ENCODE measurements around the gene HMX1.

HMX1 gene

DNA sequence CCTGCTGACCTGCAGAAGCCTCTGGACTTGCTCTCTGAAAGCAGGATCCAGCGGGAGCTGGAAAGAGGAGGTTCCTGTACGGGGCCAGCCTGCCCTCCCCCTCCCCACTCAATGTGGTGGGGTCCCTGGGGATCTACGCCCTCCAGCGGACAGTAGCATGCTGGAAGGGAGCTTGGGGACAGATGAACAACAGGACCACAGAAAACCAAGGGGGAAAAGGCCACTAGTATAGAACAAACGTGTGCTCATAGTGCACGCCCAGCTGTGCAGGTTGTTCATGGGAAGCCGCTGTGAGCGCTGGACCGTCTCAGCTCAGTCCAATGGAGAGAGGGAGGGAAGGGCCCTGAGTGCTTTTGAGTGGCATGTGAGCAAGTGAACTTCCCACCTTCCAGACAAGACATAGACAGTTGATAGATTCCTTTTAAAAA lies 15.8 kb downstream of the HMX1 start:
- no peak for DNase-seq (ENCODE audit: low read depth)

DNA sequence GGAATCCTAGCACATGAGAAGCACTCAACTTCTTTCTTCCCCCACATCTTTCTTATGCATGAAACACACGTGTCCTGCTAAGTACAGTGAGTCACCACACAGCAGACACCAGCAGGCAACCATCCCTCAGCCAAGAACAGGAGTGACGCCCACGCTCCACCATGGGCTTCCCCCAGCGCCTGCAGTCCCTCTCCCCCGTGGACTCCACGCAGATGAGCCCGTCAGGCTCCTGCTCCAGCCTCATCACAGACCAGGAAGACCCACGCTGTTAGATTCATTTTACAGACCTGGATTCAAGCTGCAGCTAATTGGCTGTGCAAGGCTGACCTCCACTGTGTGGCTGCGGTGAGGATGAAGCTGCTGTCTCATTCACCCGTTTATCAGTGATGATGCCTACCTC lies 16.7 kb downstream of the HMX1 start:
- no peak for DNase-seq (ENCODE audit: low read depth)

DNA sequence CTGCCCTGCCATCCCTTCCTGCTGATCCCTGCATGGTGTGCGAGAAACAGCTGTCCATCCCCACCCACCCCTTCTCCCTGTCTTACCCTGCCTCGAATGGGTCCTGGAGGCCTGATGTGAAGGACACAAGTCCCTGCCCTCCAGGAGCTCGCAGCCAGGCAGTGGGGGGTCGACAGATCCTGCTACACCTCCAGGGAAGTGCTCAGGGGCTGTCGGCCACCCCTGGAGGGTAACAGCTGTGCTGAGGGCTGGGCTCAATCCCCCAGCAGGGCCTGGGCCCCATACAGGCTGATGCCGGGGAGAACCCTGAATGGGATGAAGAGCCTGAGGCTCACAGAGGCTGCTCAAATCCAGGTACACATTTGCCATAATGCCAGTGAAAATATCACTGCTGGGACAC lies 17.6 kb downstream of the HMX1 start:
- no peak for DNase-seq (ENCODE audit: low read depth)

DNA sequence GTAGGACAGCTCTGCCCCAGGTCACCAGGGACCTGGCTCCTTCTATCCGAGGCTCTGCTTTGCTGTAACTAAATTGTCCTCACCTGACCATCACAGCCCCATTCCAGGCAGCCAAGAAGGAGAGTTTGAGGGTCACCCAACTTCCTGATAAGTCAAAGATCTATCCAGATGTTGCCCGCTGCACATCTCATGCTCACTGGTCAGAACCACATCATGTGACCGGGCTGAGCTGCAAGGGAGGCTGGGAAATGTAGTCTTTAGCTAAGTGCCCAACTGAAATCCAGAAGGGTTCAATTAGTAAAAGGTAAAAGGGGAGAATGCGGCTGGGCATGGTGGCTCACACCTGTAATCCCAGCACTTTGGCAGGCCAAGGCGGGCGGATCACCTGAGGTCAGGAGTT lies 18.4 kb downstream of the HMX1 start:
- no peak for DNase-seq (ENCODE audit: low read depth)

- no peak for DNase-seq (ENCODE audit: low read depth)
Observed at GRCh38 chr4:8852118-8852704, 19.4 kb downstream of the HMX1 start.

DNA sequence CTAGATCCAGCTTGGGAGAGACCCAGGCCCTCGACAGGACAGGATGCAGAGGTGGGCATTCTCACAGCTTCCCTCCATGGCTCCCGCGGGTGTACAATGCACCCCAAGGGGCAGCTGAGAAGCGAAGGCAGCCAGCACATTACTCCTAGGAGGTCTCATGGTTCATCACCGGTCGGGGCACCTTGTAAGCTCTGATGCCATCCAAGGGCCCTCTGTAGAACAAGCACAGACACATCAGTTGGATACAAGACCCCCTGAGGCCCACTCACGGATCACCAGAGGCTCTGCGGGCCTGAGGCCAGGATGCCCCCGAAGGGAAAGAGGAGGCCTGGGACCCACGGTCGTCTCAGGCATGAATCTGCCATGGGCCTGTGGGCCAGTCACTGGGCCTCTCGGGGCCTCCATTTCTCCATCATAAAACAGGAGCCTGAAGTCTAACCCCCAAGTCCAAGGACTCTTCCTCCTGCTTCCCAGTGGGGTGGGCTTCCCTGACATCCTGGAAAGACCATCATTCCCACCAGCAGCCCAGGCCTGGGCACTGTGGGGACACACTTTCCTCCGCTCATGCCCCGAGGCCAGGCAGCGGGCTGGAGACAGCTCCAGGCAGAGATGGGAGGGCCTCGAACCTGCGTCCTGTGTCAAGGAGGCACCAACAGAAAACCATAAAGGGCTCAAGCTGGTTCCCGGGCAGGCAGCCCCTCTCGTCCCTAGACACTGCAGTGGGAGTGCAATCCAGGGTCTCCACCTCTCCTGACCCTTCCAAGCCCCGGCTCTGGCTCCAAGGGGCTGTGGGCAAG lies 20.1 kb downstream of the HMX1 start:
- DNase-seq (ENCODE audit: low read depth) = no peak

DNA sequence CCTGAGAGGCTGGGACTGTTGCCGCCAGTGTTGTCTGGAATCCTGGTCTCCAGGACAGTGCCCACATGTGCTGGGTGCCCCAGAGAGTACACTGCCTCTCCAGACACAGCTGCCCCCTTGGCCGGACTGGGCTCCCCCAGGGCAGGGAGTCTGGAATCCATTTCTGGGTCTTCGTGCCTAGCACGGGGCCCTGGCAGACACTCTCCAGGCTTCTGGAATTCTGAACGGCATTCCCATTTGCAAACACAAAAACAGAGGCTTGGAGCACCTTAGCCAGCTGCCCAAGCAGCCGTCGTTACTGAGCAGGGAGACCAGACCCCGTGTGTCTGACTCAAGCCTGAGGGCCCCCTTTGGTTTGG lies 20.8 kb downstream of the HMX1 start:
- no peak for DNase-seq (ENCODE audit: low read depth)

DNA sequence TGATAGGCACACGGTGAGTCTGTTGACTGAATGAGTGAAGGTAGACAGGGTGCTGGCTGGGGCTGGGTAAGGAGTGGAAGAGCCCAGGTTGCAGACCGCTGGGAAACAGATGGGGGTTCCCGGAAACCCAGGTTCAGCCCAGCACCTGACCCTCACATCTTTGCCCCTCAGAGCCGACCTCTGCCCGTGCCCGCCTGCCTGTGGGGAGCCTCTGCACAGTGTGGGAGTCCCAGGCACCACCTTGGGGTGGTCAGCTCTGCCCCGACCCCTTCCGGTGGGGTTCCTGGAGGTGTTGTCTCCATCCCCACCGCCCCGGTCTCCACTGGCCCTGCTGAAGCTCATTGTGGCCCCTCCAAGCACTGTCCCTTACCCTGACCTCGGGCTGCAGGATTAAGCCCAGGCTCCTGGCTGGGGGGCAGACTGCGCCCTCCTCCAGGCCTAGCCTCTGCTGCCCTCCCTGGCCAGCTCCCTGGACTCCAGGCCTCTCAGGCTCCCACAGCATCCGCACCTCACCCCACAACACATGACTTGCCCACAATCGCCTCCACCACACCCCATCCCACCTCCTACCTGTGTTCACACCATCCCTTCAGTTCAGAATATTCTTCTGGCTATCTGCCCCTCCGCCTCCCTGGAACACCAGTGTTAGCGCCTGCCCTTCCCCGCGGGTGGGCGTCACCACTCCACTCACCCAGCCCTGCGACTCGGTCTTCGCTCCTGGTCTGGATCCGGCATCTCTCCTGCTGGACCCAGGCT lies 21.4 kb downstream of the HMX1 start:
- no peak for DNase-seq (ENCODE audit: low read depth)

DNA sequence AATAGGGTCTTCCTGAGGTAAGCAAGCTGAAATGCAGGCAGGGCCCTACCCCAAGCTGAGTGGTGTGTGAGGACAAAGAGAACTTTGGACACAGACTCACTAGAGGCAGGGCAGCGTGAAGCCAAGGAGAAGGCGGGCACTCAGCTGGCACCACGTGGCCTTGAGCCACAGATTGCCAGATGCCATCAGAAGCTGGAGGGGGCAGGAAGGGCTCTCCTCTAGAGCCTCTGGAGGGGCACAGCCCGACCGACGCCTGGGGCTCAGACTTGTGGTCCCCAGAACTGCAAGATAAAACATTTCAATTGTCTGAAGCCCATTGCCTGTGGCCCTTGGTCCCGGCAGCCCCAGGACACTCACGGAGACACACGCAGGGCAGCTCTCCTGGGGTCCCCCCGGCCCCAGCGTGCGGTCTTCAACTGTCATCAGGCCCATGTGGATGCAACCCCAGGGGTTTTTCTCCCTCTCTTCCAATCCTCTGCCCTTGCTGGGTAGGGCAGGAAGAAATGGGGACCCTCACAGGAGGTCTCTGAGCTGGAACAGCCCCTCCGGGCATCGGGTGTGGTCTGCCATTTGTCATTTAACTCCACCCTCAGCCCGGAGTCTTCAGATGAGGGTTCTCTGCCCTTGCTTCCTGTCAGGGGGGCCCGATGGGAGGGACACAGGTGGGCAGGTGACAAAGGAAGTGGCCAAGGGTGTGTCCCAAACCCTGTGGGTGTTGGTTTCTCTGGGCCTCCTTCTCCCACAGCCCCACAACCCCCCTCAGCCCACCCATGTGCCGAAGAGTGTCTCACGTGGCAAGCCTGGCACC lies 22.2 kb downstream of the HMX1 start:
- DNase-seq (ENCODE audit: low read depth) = no peak

DNA sequence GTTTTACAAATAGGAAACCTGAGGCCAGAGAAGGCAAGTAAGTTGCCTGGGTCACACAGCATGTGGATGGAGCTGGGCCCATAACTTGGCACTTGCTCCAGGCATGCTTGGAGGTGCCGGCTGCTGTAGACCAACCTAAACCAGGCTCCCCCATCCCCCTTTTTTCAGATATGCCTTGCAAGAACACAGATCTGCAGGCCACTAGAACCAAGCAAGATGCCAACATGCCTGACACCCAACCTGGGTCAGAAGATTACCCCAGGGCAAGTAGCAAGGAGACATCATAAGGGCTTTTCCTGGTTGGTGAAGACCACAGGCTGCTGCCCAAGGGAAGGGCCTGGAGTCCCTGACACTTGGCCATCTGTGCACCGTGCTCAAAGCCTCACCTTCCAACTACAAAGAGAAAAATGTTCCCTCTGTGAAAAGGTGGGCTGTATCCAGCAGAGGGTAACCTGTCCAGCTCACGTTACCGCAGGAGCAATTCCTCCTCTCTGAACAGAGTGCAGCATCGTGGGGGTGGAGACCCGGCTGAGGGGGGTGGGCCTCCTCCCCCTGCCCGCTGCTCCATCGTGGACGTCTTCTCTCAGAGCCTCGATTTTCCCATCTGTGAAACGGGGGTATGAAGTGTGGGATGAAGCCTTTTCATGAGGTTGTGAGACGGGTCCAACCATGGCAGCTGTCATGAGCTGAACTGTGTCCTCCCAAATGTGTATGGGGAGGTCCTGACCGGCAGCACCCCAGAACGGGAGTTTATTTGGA lies 23.0 kb downstream of the HMX1 start:
- no peak for DNase-seq (ENCODE audit: low read depth)

DNA sequence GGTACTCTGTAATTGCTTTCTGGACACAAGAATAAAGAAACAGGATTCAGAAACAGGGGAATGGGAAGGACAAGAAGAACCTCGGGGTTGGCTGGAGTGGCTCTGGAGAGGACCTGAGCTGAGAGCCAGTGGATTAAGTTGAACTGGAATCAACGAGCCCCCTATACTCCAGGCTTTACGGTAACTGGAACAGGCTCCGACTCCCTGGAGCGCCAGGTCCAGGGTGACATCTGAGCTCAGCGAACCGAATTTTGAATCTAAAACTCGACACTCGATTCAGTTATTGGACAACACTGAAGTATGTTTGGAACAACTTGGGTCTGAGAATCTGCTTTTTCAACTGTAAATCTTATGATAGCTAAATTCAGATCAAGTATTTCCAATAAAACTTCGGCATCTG lies 23.9 kb downstream of the HMX1 start:
- DNase-seq (ENCODE audit: low read depth) = no peak

DNA sequence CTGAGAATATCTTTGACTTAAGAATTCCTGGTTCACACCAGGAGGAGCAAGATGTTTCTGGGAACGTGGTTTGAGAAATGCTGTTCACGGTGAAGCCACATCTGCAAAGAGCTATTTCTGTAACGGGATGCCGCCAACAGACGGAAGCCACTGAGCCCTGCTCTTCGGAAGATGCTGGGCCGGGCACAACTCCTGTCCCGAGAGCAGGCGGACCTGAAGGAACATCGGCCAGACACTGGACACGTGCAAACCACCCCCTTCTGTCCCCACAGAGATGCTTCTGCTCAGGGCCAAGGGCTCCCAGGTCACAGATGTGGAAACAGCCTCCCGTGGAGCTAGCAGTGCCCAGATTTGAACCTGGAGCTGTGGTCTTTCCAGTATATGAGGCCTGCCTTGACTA lies 24.3 kb downstream of the HMX1 start:
- no peak for DNase-seq (ENCODE audit: low read depth)

- no peak for DNase-seq (ENCODE audit: low read depth)
Observed at GRCh38 chr4:8846826-8847225, 24.8 kb downstream of the HMX1 start.

DNA sequence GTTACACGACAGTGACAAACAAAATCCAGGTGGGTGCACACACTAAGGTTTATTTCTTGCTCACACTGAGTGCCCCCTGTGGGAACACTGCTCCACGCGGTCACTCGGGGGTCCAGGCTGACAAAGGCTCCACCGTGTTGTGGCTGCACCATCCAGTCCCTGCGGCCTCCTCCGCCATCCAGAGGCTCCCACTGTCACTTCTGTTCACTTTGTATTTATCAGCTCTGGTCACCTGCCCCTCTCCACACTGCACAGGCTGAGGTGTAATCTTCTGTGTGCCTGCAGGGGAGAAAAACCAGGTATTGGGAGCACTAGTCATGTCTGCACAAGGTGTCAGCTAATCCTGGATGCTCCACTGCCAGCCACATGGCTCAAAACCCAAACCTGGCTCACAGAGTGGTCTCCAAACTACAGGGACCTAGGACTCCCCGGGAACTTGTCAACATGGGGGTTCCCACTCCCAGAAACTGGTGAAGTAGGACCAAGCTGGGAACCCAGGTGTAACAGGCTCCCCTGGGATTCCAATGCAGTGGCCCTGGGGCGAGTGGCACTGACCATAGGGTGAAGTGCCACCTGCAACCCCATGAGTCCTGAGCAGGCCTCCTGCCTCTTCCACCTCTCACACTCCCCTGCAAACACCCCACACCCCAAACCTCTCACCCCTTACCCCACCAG lies 25.5 kb downstream of the HMX1 start:
- DNase-seq (ENCODE audit: low read depth) = no peak

DNA sequence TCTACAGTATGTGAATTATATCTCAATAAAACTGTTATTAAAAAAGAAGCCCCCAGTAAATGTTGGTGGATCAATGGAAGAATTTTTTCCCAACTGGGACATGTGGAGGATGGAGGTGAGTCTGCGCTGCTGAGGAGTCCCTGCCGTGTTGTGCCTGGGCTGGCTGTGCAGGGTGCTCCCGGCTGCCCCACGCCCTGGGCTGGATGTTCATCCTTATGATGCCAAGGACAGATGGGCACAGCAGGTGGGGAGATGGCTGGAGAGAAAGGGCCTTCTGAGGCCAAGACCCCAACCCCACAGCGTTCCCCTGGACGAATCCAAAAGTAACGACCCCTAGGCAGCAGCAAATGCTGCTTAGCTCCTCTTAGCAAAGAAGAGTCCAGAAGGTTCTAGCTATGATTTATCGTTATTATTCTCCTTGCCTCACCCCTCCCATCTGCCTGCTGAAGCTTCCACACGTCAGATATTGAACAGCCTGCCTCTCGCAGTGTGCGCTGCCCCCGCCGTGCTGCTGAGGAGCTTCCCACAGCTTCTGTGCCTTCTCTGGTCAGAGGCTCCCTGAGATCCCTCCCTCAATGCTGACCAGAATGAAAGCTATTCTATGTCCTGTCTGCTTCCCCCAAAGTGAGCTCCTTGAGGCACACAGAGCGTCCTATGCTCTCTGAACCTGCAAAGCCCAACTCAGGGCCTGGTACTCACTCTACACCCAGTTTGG lies 26.5 kb downstream of the HMX1 start:
- no peak for DNase-seq (ENCODE audit: low read depth)

DNA sequence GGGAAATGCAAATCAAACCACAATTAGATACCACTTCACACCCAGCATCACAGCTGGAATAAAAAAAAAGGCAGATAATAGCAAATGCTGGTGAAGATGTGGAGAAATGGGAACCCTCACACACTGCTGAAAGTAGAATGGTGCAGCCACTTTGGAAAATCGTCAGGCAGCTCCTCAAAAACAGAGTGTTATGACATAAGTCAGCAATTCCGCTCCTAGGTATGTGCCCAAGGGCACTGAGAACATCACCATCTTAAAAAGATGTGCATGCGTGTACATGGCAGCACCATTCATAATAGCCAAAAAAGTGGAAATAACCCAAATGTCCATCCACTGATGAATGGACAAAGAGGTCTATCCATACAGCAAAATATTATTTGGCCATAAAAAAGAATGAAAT lies 28.0 kb downstream of the HMX1 start:
- no peak for DNase-seq (ENCODE audit: low read depth)

GRCh38 chr4:8842614-8843013 lies 29.0 kb downstream of the HMX1 start:
- DNase-seq (ENCODE audit: low read depth) = no peak

GRCh38 chr4:8841678-8842268 lies 29.9 kb downstream of the HMX1 start:
- no peak for DNase-seq (ENCODE audit: low read depth)

GRCh38 chr4:8840816-8841455 lies 30.7 kb downstream of the HMX1 start:
- no peak for DNase-seq (ENCODE audit: low read depth)

All from HS-27A (cell line).